HL-60 (cell line): Measurements from ENCODE around the gene SLC12A7.

Experiments used
- DNase-seq, 2 experiments: peaks; one replicate each; pipeline ENCODE4 v3.0.0-alpha.2; 2010 to 2020; ENCODE audit warnings: low read depth in 1 of 2, low spot score in 1 of 2
- H3K27ac ChIP-seq: fragments of 250-450 bp; sonication (Bioruptor Pico); replicated peaks from 2 replicates; pipeline ENCODE4 v1.5.1; 2020; ENCODE audit warnings: mild to moderate bottlenecking, moderate library complexity
- H3K27me3 ChIP-seq: fragments of 250-450 bp; sonication (Bioruptor Pico); 2 replicates; pipeline ENCODE4 v1.5.1; 2021; ENCODE audit warnings: mild to moderate bottlenecking, moderate library complexity; ENCODE audit not compliant: insufficient read depth, poor library complexity, severe bottlenecking
- H3K4me3 ChIP-seq: replicated peaks from 2 replicates; pipeline ENCODE4 v1.5.1; 2011; ENCODE audit warnings: mild to moderate bottlenecking, control low read depth, low read length; ENCODE audit not compliant: insufficient read depth
- GABPA ChIP-seq: IDR thresholded peaks from 2 replicates; pipeline ENCODE4 v1.6.1; 2012; ENCODE audit warnings: low read depth
- POLR2AphosphoS5 ChIP-seq: IDR thresholded peaks from 2 replicates; pipeline ENCODE4 v1.6.1; 2012; ENCODE audit warnings: low read depth
- SPI1 ChIP-seq: IDR thresholded peaks from 2 replicates; pipeline ENCODE4 v1.6.1; 2012; ENCODE audit warnings: low read depth, mild to moderate bottlenecking, borderline replicate concordance
- TF ChIP-seq, protein P1 (sequence below): IDR thresholded peaks from one replicate; pipeline ENCODE4 v1.5.1; 2011; ENCODE audit warnings: low read length, control low read depth, inconsistent platforms; ENCODE audit not compliant: insufficient read depth
- TF ChIP-seq, protein P2 (sequence below): IDR thresholded peaks from 2 replicates; pipeline ENCODE4 v1.6.1; 2012; ENCODE audit warnings: low read depth; ENCODE audit not compliant: insufficient replicate concordance

SLC12A7 gene

DNA sequence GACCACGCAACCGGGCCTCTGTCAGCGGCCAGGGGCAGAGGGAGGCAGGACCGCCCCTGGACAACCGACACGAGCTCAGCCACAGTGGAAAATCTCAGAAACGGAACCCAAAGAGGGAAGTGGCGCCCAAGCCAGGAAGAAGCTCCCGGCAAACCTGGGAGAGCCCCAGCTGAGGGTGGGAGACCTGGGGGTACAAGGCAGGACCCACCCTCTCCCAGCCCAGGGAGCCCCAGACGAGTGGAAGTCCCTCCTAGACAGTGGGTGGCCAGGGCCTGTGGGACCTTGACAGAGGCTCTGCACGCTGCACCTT lies 3.0 kb downstream of the SLC12A7 start:
- Histone ChIP-seq H3K27me3 (no peaks in the 10 kb centered on the region), H3K4me3 (no peak overlapping the region), H3K27ac (peak overlapping the region; percentile 66)
- peak in 1 of 2 experiments; percentile 37 for DNase-seq
- no peak; the same call in 1 of the 2 replicates for TF ChIP-seq POLR2AphosphoS5
- TF ChIP-seq GABPA = no peak
- TF ChIP-seq, protein P1, sequence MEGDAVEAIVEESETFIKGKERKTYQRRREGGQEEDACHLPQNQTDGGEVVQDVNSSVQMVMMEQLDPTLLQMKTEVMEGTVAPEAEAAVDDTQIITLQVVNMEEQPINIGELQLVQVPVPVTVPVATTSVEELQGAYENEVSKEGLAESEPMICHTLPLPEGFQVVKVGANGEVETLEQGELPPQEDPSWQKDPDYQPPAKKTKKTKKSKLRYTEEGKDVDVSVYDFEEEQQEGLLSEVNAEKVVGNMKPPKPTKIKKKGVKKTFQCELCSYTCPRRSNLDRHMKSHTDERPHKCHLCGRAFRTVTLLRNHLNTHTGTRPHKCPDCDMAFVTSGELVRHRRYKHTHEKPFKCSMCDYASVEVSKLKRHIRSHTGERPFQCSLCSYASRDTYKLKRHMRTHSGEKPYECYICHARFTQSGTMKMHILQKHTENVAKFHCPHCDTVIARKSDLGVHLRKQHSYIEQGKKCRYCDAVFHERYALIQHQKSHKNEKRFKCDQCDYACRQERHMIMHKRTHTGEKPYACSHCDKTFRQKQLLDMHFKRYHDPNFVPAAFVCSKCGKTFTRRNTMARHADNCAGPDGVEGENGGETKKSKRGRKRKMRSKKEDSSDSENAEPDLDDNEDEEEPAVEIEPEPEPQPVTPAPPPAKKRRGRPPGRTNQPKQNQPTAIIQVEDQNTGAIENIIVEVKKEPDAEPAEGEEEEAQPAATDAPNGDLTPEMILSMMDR = no peak
- TF ChIP-seq, protein P2, sequence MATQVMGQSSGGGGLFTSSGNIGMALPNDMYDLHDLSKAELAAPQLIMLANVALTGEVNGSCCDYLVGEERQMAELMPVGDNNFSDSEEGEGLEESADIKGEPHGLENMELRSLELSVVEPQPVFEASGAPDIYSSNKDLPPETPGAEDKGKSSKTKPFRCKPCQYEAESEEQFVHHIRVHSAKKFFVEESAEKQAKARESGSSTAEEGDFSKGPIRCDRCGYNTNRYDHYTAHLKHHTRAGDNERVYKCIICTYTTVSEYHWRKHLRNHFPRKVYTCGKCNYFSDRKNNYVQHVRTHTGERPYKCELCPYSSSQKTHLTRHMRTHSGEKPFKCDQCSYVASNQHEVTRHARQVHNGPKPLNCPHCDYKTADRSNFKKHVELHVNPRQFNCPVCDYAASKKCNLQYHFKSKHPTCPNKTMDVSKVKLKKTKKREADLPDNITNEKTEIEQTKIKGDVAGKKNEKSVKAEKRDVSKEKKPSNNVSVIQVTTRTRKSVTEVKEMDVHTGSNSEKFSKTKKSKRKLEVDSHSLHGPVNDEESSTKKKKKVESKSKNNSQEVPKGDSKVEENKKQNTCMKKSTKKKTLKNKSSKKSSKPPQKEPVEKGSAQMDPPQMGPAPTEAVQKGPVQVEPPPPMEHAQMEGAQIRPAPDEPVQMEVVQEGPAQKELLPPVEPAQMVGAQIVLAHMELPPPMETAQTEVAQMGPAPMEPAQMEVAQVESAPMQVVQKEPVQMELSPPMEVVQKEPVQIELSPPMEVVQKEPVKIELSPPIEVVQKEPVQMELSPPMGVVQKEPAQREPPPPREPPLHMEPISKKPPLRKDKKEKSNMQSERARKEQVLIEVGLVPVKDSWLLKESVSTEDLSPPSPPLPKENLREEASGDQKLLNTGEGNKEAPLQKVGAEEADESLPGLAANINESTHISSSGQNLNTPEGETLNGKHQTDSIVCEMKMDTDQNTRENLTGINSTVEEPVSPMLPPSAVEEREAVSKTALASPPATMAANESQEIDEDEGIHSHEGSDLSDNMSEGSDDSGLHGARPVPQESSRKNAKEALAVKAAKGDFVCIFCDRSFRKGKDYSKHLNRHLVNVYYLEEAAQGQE = no peak
- TF ChIP-seq SPI1 = peak; percentile 86

DNA sequence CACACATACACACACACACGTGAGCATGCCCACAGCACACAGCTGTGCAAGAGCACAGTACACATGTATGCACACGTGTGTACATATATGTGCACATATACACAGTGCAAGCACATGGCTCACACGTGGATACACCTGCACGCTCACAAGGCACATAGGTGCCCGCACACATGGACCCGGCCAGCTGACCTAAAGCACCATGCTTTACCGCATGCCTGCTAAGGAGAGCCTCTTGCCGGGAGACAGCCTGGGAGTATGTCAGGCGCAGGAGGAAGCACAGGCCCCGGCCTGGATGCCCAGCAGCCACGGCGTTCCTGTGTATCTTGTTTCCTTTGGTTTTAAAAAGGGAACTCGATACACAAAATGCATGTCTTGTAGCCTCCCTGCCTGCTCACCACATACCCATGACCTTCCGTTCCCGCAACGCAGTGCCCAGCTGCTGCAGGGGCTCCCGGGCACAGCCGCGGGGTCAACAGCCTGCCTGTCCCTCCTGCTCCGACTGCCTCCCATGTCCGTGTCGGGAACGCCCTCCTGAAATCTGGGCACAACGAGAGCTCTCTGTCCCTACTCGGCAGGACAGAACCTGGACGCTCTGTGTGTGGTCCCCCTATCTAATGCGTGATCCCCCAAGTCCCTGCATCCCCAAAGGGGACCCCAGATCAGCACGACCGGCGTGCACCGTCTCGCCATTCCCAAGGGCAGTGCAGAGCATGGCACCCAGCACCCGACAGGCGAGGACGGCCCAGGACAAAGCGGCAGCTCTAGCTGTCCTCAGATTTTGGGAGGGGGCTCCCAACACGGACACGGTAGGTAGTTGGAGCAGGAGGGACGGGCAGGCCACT lies 3.6 kb downstream of the SLC12A7 start:
- H3K4me3 ChIP-seq = no peak overlapping the region

DNA sequence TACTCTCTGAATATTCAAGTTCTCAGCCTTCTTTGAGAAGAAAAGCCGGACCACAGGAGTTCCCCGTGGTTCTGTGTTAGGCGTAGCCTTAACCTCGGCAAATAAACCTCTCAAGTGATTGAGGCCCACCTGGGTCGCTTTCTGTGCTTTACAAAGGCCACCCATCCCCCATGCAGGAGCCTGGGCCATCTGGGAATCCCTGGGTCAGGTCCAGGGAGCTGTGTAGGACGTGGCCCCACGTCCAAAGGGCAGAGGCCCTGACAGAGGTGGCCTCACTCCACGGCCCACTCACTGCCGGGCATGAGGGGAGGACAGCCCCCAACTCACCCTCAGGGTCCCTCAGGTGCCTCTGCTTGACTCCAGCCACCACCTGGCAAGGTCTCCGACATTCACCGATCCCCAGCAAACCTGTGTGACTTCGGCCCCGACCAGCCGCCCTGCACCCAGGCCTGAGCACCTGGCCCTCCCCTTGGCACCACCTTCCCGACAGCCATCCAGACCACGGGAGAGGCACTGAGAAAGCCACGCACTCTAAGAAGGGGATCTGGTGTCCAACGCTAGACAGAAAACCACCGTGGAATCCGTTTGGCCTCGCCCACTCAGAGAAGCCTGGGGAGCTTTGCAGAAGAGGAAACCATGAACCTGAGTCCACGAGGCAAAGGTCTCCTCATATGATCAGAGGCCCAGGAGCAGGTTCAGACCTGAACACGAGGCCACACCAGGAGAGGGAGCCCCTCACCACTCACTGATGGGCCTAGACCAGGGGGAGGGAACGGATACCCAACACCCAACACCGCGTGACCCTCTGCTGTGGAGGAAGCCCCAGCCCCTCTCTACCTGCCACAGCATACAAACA lies 4.5 kb downstream of the SLC12A7 start:
- Histone ChIP-seq H3K27me3 (no peaks in the 10 kb centered on the region), H3K4me3 (no peak overlapping the region), H3K27ac (peak overlapping the region; percentile 66)
- TF ChIP-seq SPI1 = no peak
- TF ChIP-seq, protein P1 = no peak
- TF ChIP-seq GABPA = no peak
- TF ChIP-seq, protein P2 = no peak
- TF ChIP-seq POLR2AphosphoS5 = no peak
- DNase-seq = peak in 1 of 2 experiments; percentile 39

More for the DNA sequence above, 3.6 kb downstream of the SLC12A7 start:
- Histone ChIP-seq H3K27me3 (no peaks in the 10 kb centered on the region), H3K27ac (peak overlapping the region; percentile 66)
- TF ChIP-seq SPI1 = peak; percentile 73; the same call in 1 of the 2 replicates
- 0 out of 2 replicates have a peak, but pooled peaks have one; percentile 16 for TF ChIP-seq POLR2AphosphoS5
- TF ChIP-seq, protein P2 = no peak
- peak in 1 of 2 experiments; percentile 67 for DNase-seq
